ENCODE results near the gene CCDC9B.

GRCh38 chr15:40354408-40355171 lies 13.9 kb upstream of the CCDC9B start:
- TF ChIP-seq CTCF (IDR thresholded peaks at IDR 0.05) (peak in 2 of 4 experiments; percentile 16 to 35), POLR2AphosphoS5 (IDR thresholded peaks at IDR 0.05) (no peak), POLR2A (IDR thresholded peaks at IDR 0.05) (no peak)

Data from prostate gland (tissue), 2 donors.